Adrenal gland (tissue), 5 donors: ENCODE results near the gene EML6.

Experiments
- POLR2A ChIP-seq, 2 donors: fragments of 450-650 bp; IDR thresholded peaks; one replicate each; pipeline ENCODE4 v1.6.1; 2017; ENCODE audit warnings: antibody characterized with exemption in 2 of 2, mild to moderate bottlenecking in 2 of 2, moderate library complexity in 1 of 2
- TF ChIP-seq, protein P1 (sequence below), 6 experiments: fragments of 450-650 bp in 4 of 6; fragments of 200-600 bp in 2 of 6; sonication (generic) in 1 of 6; IDR thresholded peaks; 1 replicate in 5 of 6; 2 replicates in 1 of 6; pipeline versions ENCODE4 v1.5.1 to v1.8.0; 2016 to 2021; ENCODE audit warnings: antibody characterized with exemption in 6 of 6, mild to moderate bottlenecking in 2 of 6, moderate library complexity in 1 of 6
- donor health status: DM: no; HTN: no; CAD: no.

DNA sequence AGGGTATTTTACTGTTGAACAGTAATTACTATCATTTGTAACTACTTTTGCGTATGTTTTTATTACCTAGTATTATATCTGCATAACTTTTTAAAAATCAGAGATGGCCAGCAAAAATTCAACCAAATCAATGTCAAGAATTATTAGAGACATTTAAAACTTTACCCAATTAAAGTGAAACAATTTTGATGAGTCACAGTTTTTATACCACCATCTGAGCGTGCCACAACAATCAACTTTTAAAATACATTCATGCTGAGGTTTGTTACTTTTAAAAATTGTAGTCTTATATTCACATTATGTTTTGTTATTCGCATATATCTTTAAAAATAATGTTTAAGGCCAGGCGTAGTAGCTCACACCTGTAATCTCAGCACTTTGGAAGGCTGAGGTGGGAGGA is 211.9 kb downstream of the EML6 start:
- TF ChIP-seq POLR2A (IDR thresholded peaks at IDR 0.05) = no peak
- TF ChIP-seq, protein P1, sequence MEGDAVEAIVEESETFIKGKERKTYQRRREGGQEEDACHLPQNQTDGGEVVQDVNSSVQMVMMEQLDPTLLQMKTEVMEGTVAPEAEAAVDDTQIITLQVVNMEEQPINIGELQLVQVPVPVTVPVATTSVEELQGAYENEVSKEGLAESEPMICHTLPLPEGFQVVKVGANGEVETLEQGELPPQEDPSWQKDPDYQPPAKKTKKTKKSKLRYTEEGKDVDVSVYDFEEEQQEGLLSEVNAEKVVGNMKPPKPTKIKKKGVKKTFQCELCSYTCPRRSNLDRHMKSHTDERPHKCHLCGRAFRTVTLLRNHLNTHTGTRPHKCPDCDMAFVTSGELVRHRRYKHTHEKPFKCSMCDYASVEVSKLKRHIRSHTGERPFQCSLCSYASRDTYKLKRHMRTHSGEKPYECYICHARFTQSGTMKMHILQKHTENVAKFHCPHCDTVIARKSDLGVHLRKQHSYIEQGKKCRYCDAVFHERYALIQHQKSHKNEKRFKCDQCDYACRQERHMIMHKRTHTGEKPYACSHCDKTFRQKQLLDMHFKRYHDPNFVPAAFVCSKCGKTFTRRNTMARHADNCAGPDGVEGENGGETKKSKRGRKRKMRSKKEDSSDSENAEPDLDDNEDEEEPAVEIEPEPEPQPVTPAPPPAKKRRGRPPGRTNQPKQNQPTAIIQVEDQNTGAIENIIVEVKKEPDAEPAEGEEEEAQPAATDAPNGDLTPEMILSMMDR (IDR thresholded peaks at IDR 0.05) = no peak
